Measurements from ENCODE around the gene RAB11B. TPM values are rescaled to one million over a fixed set of nuclear protein-coding genes. Genes with fewer than 3 reads are reported as not detected.

The RAB11B gene
- total and polyA plus RNA-seq, 2 of the 13 experiments (the other 11 are each of a cell fraction or from before 2014, with no cell fraction given): 6.0 to 28.4 TPM

DNA sequence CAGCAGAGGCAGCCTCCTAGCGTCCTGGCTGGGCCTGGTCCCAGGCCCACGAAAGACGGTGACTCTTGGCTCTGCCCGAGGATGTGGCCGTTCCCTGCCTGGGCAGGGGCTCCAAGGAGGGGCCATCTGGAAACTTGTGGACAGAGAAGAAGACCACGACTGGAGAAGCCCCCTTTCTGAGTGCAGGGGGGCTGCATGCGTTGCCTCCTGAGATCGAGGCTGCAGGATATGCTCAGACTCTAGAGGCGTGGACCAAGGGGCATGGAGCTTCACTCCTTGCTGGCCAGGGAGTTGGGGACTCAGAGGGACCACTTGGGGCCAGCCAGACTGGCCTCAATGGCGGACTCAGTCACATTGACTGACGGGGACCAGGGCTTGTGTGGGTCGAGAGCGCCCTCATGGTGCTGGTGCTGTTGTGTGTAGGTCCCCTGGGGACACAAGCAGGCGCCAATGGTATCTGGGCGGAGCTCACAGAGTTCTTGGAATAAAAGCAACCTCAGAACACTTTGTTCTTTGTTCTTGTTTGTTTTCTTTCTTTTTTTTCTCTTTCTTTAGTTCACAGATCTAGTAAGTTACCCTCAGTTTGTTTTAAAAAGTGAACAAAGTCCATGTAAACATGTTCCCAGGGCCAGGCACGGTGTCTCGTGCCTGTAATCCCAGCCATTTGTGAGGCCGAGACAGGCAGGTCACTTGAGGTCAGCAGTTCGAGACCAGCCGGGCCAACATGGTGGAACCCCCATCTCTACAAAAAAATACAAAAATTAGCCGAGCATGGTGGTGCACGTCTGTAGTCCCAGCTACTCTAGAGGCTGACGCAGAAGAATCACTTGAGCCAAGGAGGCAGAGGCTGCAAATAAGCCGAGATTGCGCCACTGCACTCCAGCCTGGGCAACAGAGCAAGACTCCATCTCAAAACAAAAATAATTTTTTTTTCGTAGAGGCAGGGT, 16.0 kb upstream of the RAB11B start (continued):
- peak; percentile 92; the same call in 1 of the 2 replicates for TF ChIP-seq ZNF33A (CRISPR knock-in tag; IDR thresholded peaks at IDR 0.05; ENCODE audit: borderline replicate concordance)
- no peak for TF ChIP-seq LCORL (IDR thresholded peaks at IDR 0.05)
- TF ChIP-seq LCORL (CRISPR knock-in tag; IDR thresholded peaks at IDR 0.05): peak; percentile 93
- TF ChIP-seq KDM3A (CRISPR knock-in tag; IDR thresholded peaks at IDR 0.05; ENCODE audit: low read depth): 0 out of 2 replicates have a peak, but pooled peaks have one; percentile 55
- TF ChIP-seq, protein P1, sequence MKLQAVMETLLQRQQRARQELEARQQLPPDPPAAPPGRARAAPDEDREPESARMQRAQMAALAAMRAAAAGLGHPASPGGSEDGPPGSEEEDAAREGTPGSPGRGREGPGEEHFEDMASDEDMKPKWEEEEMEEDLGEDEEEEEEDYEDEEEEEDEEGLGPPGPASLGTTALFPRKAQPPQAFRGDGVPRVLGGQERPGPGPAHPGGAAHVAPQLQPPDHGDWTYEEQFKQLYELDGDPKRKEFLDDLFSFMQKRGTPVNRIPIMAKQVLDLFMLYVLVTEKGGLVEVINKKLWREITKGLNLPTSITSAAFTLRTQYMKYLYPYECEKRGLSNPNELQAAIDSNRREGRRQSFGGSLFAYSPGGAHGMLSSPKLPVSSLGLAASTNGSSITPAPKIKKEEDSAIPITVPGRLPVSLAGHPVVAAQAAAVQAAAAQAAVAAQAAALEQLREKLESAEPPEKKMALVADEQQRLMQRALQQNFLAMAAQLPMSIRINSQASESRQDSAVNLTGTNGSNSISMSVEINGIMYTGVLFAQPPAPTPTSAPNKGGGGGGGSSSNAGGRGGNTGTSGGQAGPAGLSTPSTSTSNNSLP (IDR thresholded peaks at IDR 0.05; ENCODE audit: low read depth, low read length): peak; percentile 58
- TF ChIP-seq SRSF4 (IDR thresholded peaks at IDR 0.05; ENCODE audit: low read depth, low read length, poor library complexity, severe bottlenecking): no peak
- TF ChIP-seq NRL (CRISPR knock-in tag; IDR thresholded peaks at IDR 0.05; ENCODE audit: borderline replicate concordance): peak; percentile 76
- TF ChIP-seq ZC3H4 (CRISPR knock-in tag; IDR thresholded peaks at IDR 0.05; ENCODE audit: borderline replicate concordance): no peak
- TF ChIP-seq YEATS2 (CRISPR knock-in tag; IDR thresholded peaks at IDR 0.05; ENCODE audit: borderline replicate concordance): peak; percentile 72; the same call in 1 of the 2 replicates
- no peak for TF ChIP-seq ZBTB7A (CRISPR knock-in tag; IDR thresholded peaks at IDR 0.05)
- TF ChIP-seq, protein P2, sequence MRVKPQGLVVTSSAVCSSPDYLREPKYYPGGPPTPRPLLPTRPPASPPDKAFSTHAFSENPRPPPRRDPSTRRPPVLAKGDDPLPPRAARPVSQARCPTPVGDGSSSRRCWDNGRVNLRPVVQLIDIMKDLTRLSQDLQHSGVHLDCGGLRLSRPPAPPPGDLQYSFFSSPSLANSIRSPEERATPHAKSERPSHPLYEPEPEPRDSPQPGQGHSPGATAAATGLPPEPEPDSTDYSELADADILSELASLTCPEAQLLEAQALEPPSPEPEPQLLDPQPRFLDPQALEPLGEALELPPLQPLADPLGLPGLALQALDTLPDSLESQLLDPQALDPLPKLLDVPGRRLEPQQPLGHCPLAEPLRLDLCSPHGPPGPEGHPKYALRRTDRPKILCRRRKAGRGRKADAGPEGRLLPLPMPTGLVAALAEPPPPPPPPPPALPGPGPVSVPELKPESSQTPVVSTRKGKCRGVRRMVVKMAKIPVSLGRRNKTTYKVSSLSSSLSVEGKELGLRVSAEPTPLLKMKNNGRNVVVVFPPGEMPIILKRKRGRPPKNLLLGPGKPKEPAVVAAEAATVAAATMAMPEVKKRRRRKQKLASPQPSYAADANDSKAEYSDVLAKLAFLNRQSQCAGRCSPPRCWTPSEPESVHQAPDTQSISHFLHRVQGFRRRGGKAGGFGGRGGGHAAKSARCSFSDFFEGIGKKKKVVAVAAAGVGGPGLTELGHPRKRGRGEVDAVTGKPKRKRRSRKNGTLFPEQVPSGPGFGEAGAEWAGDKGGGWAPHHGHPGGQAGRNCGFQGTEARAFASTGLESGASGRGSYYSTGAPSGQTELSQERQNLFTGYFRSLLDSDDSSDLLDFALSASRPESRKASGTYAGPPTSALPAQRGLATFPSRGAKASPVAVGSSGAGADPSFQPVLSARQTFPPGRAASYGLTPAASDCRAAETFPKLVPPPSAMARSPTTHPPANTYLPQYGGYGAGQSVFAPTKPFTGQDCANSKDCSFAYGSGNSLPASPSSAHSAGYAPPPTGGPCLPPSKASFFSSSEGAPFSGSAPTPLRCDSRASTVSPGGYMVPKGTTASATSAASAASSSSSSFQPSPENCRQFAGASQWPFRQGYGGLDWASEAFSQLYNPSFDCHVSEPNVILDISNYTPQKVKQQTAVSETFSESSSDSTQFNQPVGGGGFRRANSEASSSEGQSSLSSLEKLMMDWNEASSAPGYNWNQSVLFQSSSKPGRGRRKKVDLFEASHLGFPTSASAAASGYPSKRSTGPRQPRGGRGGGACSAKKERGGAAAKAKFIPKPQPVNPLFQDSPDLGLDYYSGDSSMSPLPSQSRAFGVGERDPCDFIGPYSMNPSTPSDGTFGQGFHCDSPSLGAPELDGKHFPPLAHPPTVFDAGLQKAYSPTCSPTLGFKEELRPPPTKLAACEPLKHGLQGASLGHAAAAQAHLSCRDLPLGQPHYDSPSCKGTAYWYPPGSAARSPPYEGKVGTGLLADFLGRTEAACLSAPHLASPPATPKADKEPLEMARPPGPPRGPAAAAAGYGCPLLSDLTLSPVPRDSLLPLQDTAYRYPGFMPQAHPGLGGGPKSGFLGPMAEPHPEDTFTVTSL (CRISPR knock-in tag; IDR thresholded peaks at IDR 0.05; ENCODE audit: borderline replicate concordance): peak; percentile 95
- TF ChIP-seq ASH2L (IDR thresholded peaks at IDR 0.05; ENCODE audit: insufficient read length, low read depth, low read length): peak; percentile 77
- TF ChIP-seq, protein P3, sequence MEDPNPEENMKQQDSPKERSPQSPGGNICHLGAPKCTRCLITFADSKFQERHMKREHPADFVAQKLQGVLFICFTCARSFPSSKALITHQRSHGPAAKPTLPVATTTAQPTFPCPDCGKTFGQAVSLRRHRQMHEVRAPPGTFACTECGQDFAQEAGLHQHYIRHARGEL (CRISPR knock-in tag; IDR thresholded peaks at IDR 0.05): no peak
- TF ChIP-seq CBX5 (CRISPR knock-in tag; IDR thresholded peaks at IDR 0.05; ENCODE audit: borderline replicate concordance): peak; percentile 51; the same call in 1 of the 2 replicates
- TF ChIP-seq, protein P4, sequence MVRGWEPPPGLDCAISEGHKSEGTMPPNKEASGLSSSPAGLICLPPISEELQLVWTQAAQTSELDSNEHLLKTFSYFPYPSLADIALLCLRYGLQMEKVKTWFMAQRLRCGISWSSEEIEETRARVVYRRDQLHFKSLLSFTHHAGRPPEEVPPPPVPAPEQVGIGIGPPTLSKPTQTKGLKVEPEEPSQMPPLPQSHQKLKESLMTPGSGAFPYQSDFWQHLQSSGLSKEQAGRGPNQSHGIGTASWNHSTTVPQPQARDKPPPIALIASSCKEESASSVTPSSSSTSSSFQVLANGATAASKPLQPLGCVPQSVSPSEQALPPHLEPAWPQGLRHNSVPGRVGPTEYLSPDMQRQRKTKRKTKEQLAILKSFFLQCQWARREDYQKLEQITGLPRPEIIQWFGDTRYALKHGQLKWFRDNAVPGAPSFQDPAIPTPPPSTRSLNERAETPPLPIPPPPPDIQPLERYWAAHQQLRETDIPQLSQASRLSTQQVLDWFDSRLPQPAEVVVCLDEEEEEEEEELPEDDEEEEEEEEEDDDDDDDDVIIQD (CRISPR knock-in tag; IDR thresholded peaks at IDR 0.05; ENCODE audit: low read depth): peak; percentile 57; the same call in 1 of the 2 replicates
- no peak for TF ChIP-seq ATF7-NPFF (CRISPR knock-in tag; IDR thresholded peaks at IDR 0.05; ENCODE audit: low read depth)
- TF ChIP-seq ZNF205 (CRISPR knock-in tag; IDR thresholded peaks at IDR 0.05): peak; percentile 72; the same call in 1 of the 2 replicates
